HuH-7.5 (cell line): ENCODE results near the gene DGAT2.
"Not testable (repeated sequence)": the region's sequence is repeated elsewhere in the genome, so short reads cannot be mapped to it uniquely, and the experiment has no call there.

Experiments used
- DNase-seq: peaks from one replicate; pipeline ENCODE4 v3.0.0; 2011; ENCODE audit warnings: low spot score

The DGAT2 gene

GRCh38 chr11:75754933-75755332 lies 13.6 kb upstream of the DGAT2 start:
- DNase-seq: not testable (repeated sequence)

GRCh38 chr11:75757651-75758050 lies 10.9 kb upstream of the DGAT2 start:
- no peak for DNase-seq

- no peak for DNase-seq
These were observed 8.7 kb upstream of the DGAT2 start for GRCh38 chr11:75759832-75760231.

- DNase-seq: no peak
These were observed 8.3 kb upstream of the DGAT2 start for GRCh38 chr11:75760243-75760642.

- no peak for DNase-seq
These were observed 7.7 kb upstream of the DGAT2 start for GRCh38 chr11:75760710-75761493.

- no peak for DNase-seq
These were observed 6.4 kb upstream of the DGAT2 start for GRCh38 chr11:75762158-75762557.

- no peak for DNase-seq
These were observed 5.7 kb upstream of the DGAT2 start for GRCh38 chr11:75762885-75763284.

- no peak for DNase-seq
These were observed 4.7 kb upstream of the DGAT2 start for GRCh38 chr11:75763846-75764245.

GRCh38 chr11:75765116-75765515 lies 3.5 kb upstream of the DGAT2 start:
- no peak for DNase-seq

GRCh38 chr11:75766443-75767227 lies 1.9 kb upstream of the DGAT2 start:
- no peak for DNase-seq

- no peak for DNase-seq
These were observed 1.4 kb upstream of the DGAT2 start for GRCh38 chr11:75767228-75767572.

- no peak for DNase-seq
These were observed 826 bp upstream of the DGAT2 start for GRCh38 chr11:75767793-75768111.

- DNase-seq: no peak
These were observed 562 bp downstream of the DGAT2 start for GRCh38 chr11:75768909-75769771.

GRCh38 chr11:75770102-75770501 lies 1.5 kb downstream of the DGAT2 start:
- DNase-seq: no peak

GRCh38 chr11:75771646-75772410 lies 3.2 kb downstream of the DGAT2 start:
- DNase-seq: no peak

- no peak for DNase-seq
These were observed 5.2 kb downstream of the DGAT2 start for GRCh38 chr11:75773595-75774353.

- no peak for DNase-seq
These were observed 6.5 kb downstream of the DGAT2 start for GRCh38 chr11:75775056-75775455.

- DNase-seq: no peak
These were observed 8.0 kb downstream of the DGAT2 start for GRCh38 chr11:75776546-75776945.

GRCh38 chr11:75777461-75778110 lies 9.0 kb downstream of the DGAT2 start:
- DNase-seq: no peak

GRCh38 chr11:75778962-75779361 lies 10.4 kb downstream of the DGAT2 start:
- no peak for DNase-seq

GRCh38 chr11:75779960-75780359 lies 11.4 kb downstream of the DGAT2 start:
- DNase-seq: no peak
